Thyroid gland (tissue), 4 donors: ENCODE data around the gene CCDC38. TPM values are rescaled to one million over a fixed set of nuclear protein-coding genes. Genes with fewer than 3 reads are reported as not detected.

Experiments
- DNase-seq, 2 donors: peaks; one replicate each; pipeline ENCODE4 v3.0.0-alpha.2; 2019
- H3K27ac ChIP-seq, 3 donors: fragments of 200-600 bp; sonication (generic); 1 replicate in 2 of 3; 2 replicates in 1 of 3; pipeline ENCODE4 v1.5.1; 2016 to 2019; ENCODE audit warnings: mild to moderate bottlenecking in 1 of 3, moderate library complexity in 1 of 3
- H3K27me3 ChIP-seq: fragments of 200-600 bp; sonication (generic); one replicate; pipeline ENCODE4 v1.5.1; 2019
- H3K36me3 ChIP-seq, 2 donors: fragments of 200-600 bp; sonication (generic); one replicate each; pipeline ENCODE4 v1.5.1; 2016 to 2019
- H3K4me1 ChIP-seq, 2 donors: fragments of 200-600 bp; sonication (generic); one replicate each; pipeline ENCODE4 v1.5.1; 2017 to 2019
- H3K4me3 ChIP-seq, 3 donors: fragments of 200-600 bp; sonication (generic); replicated peaks in 1 of 3; 1 replicate in 2 of 3; 2 replicates in 1 of 3; pipeline ENCODE4 v1.5.1; 2016; ENCODE audit warnings: mild to moderate bottlenecking in 1 of 3
- H3K9me3 ChIP-seq: fragments of 200-600 bp; sonication (generic); one replicate; pipeline ENCODE4 v1.5.1; 2017
- POLR2A ChIP-seq, 2 donors: fragments of 450-650 bp; IDR thresholded peaks; one replicate each; pipeline ENCODE4 v1.6.1; 2017; ENCODE audit warnings: antibody characterized with exemption in 2 of 2, mild to moderate bottlenecking in 2 of 2, moderate library complexity in 1 of 2
- WGBS, 2 donors: methylation state at CpG; one replicate each; pipeline ENCODE4 v1.1.5; 2017; 5-methylcytosine and 5-hydroxymethylcytosine counted together
- intact Hi-C: fragments of 100-400 bp; cut with DNase I; formaldehyde crosslinking; loops from one replicate; pipeline ENCODE4 v1.15.1; 2023
- total RNA-seq, 4 donors: library from RNA; depleted of rRNA; stranded (reverse); fragments of >200 nt; gene quantifications; one replicate each; pipeline ENCODE4 v1.2.3, GENCODE V29; 2016
- TF ChIP-seq, protein P1 (sequence below), 6 experiments: fragments of 200-600 bp in 3 of 6; fragments of 450-650 bp in 3 of 6; sonication (generic) in 3 of 6; IDR thresholded peaks; one replicate each; pipeline ENCODE4 v1.5.1; 2016 to 2019; ENCODE audit warnings: antibody characterized with exemption in 6 of 6, mild to moderate bottlenecking in 2 of 6, inconsistent platforms in 1 of 6, moderate library complexity in 1 of 6

The CCDC38 gene
- under 1 TPM in 1 of 4 donors, not detected in 3; 0.67 TPM for total RNA-seq

GRCh38 chr12:95942524-95943329, at the start of gene CCDC38:
CCDC38 (minus strand) TSS chr12:95942614; CDS start chr12:95936509, 6,105 bp downstream.
- no peak for TF ChIP-seq POLR2A (IDR thresholded peaks at IDR 0.05)
- TF ChIP-seq, protein P1, sequence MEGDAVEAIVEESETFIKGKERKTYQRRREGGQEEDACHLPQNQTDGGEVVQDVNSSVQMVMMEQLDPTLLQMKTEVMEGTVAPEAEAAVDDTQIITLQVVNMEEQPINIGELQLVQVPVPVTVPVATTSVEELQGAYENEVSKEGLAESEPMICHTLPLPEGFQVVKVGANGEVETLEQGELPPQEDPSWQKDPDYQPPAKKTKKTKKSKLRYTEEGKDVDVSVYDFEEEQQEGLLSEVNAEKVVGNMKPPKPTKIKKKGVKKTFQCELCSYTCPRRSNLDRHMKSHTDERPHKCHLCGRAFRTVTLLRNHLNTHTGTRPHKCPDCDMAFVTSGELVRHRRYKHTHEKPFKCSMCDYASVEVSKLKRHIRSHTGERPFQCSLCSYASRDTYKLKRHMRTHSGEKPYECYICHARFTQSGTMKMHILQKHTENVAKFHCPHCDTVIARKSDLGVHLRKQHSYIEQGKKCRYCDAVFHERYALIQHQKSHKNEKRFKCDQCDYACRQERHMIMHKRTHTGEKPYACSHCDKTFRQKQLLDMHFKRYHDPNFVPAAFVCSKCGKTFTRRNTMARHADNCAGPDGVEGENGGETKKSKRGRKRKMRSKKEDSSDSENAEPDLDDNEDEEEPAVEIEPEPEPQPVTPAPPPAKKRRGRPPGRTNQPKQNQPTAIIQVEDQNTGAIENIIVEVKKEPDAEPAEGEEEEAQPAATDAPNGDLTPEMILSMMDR (IDR thresholded peaks at IDR 0.05): no peak
- DNase-seq: peak; percentile 65 to 68
- 1% methylated on average over 15 to 30 of the region's 51 CpGs for WGBS, 2 donors
- H3K4me1 ChIP-seq: peaks cover 0 to 5% of the 10 kb centered on the region in 2 donors
- peak within 1 kb of the TSS; percentile 50 to 69 (median 64) for H3K4me3 ChIP-seq
- H3K27ac ChIP-seq: peak within 1 kb of the TSS in 2 of 3 donors; percentile 53 to 83
- no peaks in the 10 kb centered on the region for H3K36me3 ChIP-seq
- H3K9me3 ChIP-seq: no peaks in the 10 kb centered on the region
- intact Hi-C loops: no loop called here
- H3K27me3 ChIP-seq: no peaks in the 10 kb centered on the region

DNA sequence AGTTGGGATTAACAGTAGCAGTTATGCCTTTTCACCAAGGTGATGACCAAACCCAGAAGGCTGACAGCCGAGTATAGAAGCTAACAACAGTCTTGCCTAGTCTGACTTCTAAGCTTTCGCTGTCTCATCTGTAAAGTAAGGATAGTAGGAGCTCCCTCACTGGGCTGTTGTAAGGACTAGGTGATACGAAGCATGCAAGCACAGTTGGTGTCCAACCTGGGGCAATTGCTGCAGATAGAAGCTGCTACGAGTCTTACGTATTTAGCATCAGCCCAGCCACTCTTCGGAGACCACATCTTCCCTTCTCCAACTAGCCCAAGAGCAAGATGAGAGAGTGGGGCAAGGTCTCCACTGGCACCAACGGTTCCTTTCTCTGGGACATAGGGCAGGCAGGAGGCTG, 47.7 kb upstream of the CCDC38 start:
- TF ChIP-seq, protein P1 (IDR thresholded peaks at IDR 0.05): no peak
- TF ChIP-seq POLR2A (IDR thresholded peaks at IDR 0.05): no peak
- H3K36me3 ChIP-seq: no peaks in the 10 kb centered on the region
- H3K4me1 ChIP-seq: no peaks in the 10 kb centered on the region
- no peak for DNase-seq
- no peak overlapping the region for H3K27ac ChIP-seq
- H3K4me3 ChIP-seq: no peak overlapping the region
- 76 to 84% methylated on average over 7 of the region's 7 CpGs for WGBS, 2 donors
- H3K9me3 ChIP-seq: no peaks in the 10 kb centered on the region
- intact Hi-C loops: loop anchor here (10.0 kb wide), 1 partner anchor 75 kb away; no protein-coding TSS in a partner anchor
- no peaks in the 10 kb centered on the region for H3K27me3 ChIP-seq

- intact Hi-C loops: loop anchor here (10.0 kb wide), 1 partner anchor 75 kb away; no protein-coding TSS in a partner anchor
- no peaks in the 10 kb centered on the region for H3K36me3 ChIP-seq
- no peak overlapping the region for H3K4me3 ChIP-seq
- H3K27me3 ChIP-seq: no peaks in the 10 kb centered on the region
- WGBS, 2 donors: 56 to 59% methylated on average over 4 of the region's 4 CpGs
- no peaks in the 10 kb centered on the region for H3K4me1 ChIP-seq
- no peak for TF ChIP-seq POLR2A (IDR thresholded peaks at IDR 0.05)
- TF ChIP-seq, protein P1 (IDR thresholded peaks at IDR 0.05): no peak
- H3K27ac ChIP-seq: no peak overlapping the region
- DNase-seq: no peak
- no peaks in the 10 kb centered on the region for H3K9me3 ChIP-seq
Measured at GRCh38 chr12:95989504-95990123, 47.2 kb upstream of the CCDC38 start.

DNA sequence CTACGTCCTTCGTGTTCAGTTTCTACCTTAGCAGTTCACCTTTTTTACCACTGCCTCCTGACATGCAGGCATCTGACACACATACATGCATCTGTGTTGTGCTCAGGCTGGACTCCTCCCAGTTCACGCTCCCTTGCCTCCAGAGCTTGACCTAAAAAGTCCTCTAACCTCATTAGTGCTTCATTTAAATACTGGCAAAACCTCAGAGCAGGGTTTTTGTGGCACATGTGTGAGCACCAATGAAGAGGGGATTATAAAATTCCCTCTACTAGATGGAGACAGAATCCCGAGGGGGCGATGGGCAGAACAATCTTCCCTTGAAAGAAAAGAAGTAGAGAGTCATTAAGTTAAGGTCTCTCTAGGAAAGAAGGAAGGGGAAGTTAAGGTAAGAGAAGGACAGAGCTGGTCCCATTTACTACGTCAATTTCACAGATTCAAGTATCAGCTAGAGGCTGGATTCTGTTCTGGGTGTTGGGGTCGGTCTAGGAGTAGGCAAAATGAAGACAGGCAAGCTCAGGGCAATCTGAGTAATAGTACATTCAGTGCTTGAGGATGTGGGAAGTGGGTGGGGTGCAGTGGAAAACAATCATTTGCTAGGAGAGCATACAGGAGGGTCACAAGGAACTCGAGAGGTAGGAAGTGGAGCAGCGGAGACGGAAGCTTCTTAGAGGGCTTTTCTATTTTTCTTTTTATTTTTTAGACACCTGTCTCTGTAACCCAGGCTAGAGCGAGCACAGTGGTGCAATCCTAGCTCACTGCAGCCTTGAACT, 46.3 kb upstream of the CCDC38 start:
- intact Hi-C loops: no loop called here
- WGBS, 2 donors: 72 to 86% methylated on average over 11 of the region's 11 CpGs
- no peak for DNase-seq
- Histone ChIP-seq H3K4me1 (no peaks in the 10 kb centered on the region), H3K4me3 (no peak overlapping the region), H3K9me3 (no peaks in the 10 kb centered on the region), H3K36me3 (no peaks in the 10 kb centered on the region), H3K27me3 (no peaks in the 10 kb centered on the region), H3K27ac (no peak overlapping the region)
- no peak for TF ChIP-seq POLR2A (IDR thresholded peaks at IDR 0.05)
- TF ChIP-seq, protein P1 (IDR thresholded peaks at IDR 0.05): no peak
